Mononuclear cell (primary cell): ENCODE data around the gene HOXD13. TPM values are rescaled to one million over a fixed set of nuclear protein-coding genes. Genes with fewer than 3 reads are reported as not detected.

Source experiments
- H3K27me3 ChIP-seq: 2 replicates; pipeline ENCODE4 v1.6.0; 2011; ENCODE audit warnings: low read length, control low read depth; ENCODE audit not compliant: insufficient read depth
- H3K4me1 ChIP-seq: 2 replicates; pipeline ENCODE4 v1.5.1; 2011; ENCODE audit warnings: mild to moderate bottlenecking, low read length, control low read depth; ENCODE audit not compliant: insufficient read depth
- H3K4me3 ChIP-seq: 2 replicates; pipeline ENCODE4 v1.5.1; 2011; ENCODE audit warnings: mild to moderate bottlenecking, low read length, moderate library complexity
- H3K9me3 ChIP-seq: 2 replicates; pipeline ENCODE4 v1.5.1; 2011; ENCODE audit warnings: low read depth, mild to moderate bottlenecking, control low read depth, low read length
- total RNA-seq: library from RNA; depleted of rRNA; stranded (reverse); fragments of >200 nt; gene quantifications from one replicate; pipeline ENCODE4 v1.2.3, GENCODE V29; 2012

Gene HOXD13
- total RNA-seq, 1 donor = not detected

DNA sequence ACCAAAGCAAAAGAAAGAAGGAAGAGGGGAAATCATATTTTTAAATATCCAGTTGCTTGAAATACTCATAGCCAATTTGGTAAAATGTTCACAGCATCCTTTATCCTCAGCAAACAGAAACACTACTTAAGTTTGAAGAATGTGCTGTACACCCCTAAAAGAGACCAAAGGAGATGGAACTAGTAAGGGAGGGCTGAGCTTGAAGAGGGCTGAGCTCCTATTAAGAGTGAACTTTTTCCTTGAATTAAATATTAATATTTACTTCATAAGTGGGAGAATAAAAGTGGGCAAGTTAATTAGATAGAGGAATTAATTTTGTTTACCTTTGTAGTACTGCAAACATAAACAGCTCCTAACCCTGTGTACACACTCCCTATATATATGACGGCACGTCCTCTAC lies 15.7 kb upstream of the HOXD13 start:
- Histone ChIP-seq H3K27me3 (peaks cover 96% of the 10 kb centered on the region), H3K9me3 (no peaks in the 10 kb centered on the region), H3K4me3 (no peak overlapping the region), H3K4me1 (peaks cover 8% of the 10 kb centered on the region)

DNA sequence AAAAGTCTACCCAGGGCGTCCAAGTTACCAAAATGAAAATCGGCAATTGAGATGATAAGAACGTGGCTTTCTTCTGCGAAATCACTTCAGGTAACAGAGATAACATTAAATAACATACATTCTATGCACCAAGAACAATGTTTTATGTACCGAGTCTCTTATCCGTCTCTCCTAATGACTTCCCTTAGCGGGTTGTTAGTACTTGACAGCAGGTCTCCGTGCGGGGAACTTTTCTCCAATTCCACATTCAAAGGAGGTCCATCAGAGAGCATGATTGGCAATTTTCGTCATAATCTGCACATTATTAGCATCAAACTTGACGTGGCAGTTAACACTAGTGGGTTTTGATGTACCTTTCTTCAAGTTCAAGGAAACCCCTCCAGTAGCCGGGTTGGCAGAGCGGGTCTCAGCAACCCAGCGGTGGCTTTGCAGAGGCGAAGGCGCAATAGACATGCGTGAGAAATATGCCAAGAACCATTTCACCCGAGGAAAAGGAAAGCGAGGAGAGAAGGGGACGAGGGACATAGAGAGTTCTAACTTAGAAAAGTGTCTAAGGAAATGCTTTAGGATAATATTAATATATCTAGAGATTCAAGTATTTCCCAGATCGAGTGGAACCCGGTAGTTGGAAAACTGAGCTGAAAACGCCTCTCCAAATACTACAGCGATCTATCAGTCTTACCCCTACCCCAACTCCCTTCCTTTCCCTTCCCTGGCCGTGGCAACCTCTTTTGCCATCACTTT lies 13.8 kb upstream of the HOXD13 start:
- no peaks in the 10 kb centered on the region for H3K9me3 ChIP-seq
- no peak overlapping the region for H3K4me3 ChIP-seq

DNA sequence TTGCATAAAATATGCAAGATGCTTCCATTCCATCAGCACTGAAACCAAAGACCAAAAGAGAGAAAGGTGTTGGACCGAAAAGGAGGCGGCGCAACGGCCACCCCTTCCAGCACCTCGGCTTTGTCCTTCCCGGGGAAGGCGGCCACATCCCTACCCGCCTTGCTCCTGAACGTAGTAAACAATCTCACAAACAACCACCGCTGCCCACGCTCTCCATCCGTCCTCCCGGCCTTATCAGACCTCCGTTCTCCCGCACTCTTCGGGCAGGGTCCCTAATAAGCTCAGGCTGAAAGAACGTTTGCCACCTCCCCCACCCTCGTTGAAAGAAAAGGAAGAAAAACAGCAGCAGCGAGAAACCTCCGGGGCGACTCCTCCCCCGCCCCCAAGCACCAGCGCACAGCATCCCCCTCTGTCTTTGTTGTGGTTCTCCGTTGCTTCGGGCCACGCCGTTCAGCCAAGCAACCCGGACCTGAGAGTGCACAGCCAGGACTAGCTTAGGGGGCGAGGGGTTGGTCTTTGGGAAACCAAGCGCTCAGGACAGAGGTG lies 13.2 kb upstream of the HOXD13 start:
- Histone ChIP-seq H3K4me3 (no peak overlapping the region), H3K9me3 (no peaks in the 10 kb centered on the region), H3K27me3 (peaks cover 96% of the 10 kb centered on the region), H3K4me1 (peaks cover 11% of the 10 kb centered on the region)

More for the DNA sequence above, 13.8 kb upstream of the HOXD13 start:
- peaks cover 96% of the 10 kb centered on the region for H3K27me3 ChIP-seq
- H3K4me1 ChIP-seq = peaks cover 11% of the 10 kb centered on the region

DNA sequence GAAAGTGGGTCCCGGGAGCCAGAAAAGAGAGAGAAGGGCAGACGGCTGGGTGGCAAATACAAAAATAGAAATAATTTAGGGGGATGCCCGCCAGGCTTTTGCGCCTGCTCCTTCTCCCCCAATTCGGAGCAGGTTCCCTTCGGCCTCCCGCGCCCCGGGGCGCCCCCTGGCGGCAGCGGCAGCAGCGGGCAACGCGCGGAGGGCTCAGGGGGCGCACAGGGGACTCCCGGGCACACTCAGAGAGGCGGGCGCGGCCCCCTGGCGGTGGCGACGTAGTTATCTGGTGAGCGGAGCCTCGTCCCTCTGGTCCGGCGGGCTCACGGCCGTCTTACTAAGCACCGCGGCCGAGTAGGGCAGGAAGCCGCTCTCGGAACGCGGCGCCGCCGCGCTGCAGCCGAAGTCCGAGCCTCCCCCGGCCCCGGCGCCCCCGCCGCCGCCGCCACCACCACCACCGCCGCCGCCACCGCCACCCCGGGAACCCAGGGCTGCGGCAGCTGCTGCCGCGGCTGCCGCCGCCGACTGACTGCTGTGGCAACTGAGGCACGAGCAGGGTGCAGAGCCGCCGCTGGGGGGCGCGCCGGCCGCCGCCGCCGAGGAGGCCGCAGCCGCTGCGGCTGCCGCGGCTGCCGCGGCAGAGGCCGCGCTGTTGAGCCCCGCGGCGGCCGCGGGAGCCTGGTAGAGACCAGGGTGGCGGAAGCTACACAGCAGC lies 12.5 kb upstream of the HOXD13 start:
- H3K27me3 ChIP-seq = peaks cover 96% of the 10 kb centered on the region
- H3K9me3 ChIP-seq = no peaks in the 10 kb centered on the region
- no peak overlapping the region for H3K4me3 ChIP-seq
- peaks cover 11% of the 10 kb centered on the region for H3K4me1 ChIP-seq

DNA sequence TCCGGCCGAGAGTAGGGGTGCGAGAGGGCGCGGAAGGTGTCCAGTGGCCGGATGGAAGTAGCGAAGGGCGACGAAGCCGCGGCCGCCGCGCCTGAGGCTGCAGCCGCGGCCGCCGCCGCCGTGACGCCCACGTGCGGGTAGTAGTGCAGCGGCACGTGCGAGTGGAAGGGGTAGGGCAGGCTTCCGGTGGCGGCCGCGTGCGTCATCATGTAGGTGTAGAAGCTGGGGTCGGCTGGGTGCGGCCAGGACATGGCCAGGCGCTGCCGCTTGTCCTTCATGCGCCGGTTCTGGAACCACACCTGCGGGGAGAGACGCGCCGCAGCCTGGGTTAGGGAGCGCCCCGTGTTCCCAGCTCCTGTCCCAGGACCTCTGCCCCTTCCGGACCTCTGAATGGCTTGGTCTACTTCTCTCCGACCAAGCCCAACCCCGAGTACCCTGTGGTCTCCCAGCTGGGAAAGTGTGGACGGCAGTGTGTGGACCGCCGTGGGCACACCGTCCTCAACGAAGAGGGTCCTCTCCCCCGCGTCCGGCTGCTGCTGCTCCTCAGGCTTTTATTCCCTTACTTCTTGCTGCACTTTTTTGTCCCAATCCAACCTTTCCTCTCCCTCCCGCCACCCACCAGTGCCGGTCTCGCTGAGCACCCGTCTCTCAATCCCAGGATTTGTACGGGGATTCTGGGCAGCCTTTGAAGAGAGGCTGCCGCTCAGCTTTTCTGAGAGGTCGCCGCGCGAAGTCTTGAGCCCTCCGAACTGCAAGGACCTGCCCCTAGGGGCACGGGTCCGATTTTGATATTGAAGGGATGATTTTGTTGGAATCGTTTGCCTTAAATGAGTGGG lies 11.8 kb upstream of the HOXD13 start:
- H3K4me1 ChIP-seq = peaks cover 11% of the 10 kb centered on the region
- no peaks in the 10 kb centered on the region for H3K9me3 ChIP-seq
- H3K4me3 ChIP-seq = no peak overlapping the region
- peaks cover 96% of the 10 kb centered on the region for H3K27me3 ChIP-seq

DNA sequence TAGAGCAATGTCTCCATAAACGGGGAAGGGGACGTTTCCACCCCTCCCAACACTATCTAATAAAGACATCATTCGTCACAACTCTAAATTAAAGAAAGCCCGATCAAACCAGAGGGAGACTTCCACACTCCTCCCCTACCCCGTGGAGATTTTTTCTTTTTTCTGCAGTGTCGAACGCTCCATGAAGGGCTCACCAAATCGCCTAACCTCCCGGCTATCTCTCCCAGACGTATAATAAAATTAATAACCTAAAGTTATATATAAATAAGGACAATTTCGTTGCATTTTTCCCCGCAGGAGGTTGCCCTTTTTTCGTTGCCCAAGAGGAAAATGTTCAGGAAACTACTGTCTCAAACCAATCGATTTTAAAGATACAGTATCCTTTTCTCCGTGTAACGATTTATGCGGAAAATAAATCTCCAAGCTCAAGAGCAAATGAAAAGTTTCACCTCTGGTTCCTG lies 11.1 kb upstream of the HOXD13 start:
- Histone ChIP-seq H3K4me3 (no peak overlapping the region), H3K27me3 (peaks cover 96% of the 10 kb centered on the region), H3K9me3 (no peaks in the 10 kb centered on the region), H3K4me1 (peaks cover 11% of the 10 kb centered on the region)

DNA sequence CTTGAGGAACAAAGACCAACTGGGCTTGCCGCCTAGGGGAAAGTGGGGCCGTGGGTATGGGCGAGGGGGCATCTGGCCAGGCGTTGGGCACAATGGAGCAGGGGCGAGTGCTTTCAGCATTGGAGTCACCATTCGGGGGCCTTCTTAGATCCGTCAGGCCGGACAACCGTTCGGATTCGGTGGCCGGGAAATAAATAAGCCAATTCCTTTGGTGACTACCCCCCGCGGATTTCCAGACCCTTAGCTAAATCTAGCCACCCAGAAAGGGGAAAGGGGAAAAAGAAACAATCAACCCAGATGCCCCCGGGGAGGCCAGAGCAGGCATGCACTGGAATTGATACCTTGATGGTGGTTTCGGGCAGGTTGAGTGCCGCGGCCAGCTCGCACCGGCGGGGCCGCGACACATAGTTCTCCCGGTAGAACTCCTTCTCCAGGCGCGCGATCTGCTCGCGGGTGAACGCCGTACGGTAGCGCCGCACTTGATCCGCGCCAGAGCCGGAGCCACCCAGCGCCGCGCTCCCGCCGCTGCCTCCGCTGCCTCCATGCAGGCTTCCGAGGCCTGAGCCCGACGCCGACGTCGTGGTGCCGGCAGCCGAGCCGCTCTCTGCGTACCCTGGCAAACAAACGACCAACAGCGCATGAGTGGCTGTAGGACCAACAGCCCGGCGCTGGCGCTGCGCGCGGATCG lies 10.5 kb upstream of the HOXD13 start:
- Histone ChIP-seq H3K9me3 (no peaks in the 10 kb centered on the region), H3K4me3 (no peak overlapping the region), H3K27me3 (peaks cover 96% of the 10 kb centered on the region), H3K4me1 (peaks cover 11% of the 10 kb centered on the region)

DNA sequence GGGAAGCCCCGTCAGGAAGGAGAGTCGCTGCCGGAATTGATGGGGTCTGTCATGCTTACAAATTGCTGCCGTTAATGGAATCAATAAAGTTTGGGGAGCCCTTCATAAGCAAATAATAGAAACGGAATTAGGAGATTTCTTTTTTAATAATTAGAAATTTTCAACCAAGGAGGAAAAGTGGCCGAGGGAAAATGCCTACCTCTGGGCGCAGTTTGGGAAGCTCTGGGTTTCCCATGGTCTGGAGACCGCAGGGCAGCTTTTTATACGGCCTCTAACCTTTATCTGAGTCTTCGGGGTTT lies 10.0 kb upstream of the HOXD13 start:
- Histone ChIP-seq H3K27me3 (peaks cover 96% of the 10 kb centered on the region), H3K4me3 (no peak overlapping the region), H3K4me1 (peaks cover 11% of the 10 kb centered on the region), H3K9me3 (no peaks in the 10 kb centered on the region)

DNA sequence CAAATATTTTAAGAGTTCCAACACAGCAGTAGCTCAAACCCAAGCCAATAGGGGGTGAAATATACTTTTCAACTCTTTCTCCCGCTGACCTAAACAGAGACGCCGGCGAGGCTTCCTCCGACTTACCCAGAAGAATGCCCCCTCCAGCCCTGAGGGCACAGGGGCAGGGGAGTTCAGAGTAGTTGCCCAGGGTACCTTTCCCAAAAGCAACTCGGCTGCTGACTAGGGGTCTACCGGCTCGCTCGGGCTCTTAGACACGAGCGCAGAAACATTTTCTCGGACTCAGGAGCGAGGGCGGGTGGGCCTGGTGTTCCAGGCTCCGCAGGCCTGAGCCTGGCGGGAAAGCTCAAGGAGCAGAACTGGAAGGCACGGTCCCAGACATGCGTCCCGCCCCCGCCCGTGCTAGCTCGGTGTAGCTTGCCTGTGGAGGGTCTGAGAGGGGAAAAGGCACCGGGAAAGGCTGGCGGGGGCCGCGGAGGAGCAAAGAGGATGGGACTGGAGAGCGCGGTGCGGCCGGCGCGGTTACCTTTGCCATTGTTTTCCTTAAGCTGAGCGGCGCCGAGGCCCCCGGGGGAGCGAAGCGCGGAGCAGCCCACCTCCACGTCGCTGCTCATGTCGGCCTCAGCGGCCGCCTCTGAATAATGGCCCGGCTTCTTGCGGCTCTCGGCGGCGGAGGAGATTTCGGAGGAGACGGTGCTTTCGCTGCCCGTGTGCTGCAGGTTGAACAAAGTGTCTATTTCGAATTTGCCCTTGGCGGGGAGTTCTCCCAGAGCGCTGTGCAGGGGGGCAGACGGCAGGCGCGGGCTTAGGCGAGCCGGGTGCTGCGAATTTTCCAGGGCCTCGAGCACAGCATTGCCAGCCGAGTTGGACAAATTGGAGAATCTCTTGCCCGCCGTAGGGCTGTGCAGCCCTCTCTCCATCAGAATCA lies 9.4 kb upstream of the HOXD13 start:
- Histone ChIP-seq H3K9me3 (no peaks in the 10 kb centered on the region), H3K27me3 (peaks cover 96% of the 10 kb centered on the region), H3K4me3 (no peak overlapping the region), H3K4me1 (peaks cover 16% of the 10 kb centered on the region)

DNA sequence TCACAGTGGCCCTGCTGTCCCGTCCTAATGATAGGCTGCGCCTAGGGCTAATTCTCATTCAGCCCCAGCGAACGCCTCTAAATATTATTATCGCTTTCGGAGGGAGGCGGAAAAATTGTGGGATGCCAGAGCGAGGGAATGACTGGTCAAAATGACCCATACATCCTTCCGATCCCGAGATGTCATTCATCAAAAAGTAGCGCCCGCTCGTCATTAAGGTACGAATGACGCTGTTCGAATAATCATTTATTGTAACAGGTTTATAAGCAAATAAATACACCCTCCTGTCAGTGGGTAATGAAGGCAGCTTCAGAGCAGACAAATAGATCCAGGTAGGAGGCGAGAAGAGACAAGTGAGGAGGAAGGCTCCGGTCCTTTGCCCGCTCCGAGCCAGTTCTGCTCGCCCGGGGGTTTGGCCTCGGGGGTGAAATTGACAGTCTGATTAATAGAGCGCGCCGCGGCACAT lies 8.7 kb upstream of the HOXD13 start, which contains the start of gene EVX2:
EVX2 (minus strand) TSS at position 167 of the 466 bp plus-strand sequence. CDS start 186 bp downstream, outside the sequence.
- Histone ChIP-seq H3K4me3 (no peak within 1 kb of the TSS), H3K27me3 (peaks cover 96% of the 10 kb centered on the region), H3K9me3 (no peaks in the 10 kb centered on the region), H3K4me1 (peaks cover 23% of the 10 kb centered on the region)

DNA sequence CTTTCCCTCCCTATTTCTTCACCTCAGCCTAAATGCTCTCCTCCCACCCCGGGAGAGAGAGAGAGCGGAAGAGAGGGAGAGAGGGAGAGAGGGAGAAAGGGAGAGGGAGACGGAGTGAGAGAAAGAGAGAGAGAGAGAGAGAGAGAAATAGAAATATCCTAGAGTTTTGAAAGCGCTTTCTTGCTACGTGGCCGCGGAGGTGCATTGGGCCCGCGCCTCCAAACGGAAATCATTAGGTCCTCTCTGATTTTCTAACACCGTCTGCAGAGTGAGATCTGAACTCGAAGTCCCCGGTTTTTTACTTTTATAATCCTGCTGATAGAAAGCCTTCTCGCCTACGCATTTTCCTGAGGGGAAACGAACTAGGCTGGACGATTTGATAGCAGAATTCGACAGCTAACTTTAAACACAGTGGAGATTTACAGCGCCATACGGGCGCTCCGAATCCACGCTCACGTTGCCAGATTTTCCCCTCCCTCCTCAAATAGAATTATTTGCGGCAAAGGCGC lies 7.9 kb upstream of the HOXD13 start:
- no peaks in the 10 kb centered on the region for H3K9me3 ChIP-seq
- H3K4me3 ChIP-seq = no peak overlapping the region

DNA sequence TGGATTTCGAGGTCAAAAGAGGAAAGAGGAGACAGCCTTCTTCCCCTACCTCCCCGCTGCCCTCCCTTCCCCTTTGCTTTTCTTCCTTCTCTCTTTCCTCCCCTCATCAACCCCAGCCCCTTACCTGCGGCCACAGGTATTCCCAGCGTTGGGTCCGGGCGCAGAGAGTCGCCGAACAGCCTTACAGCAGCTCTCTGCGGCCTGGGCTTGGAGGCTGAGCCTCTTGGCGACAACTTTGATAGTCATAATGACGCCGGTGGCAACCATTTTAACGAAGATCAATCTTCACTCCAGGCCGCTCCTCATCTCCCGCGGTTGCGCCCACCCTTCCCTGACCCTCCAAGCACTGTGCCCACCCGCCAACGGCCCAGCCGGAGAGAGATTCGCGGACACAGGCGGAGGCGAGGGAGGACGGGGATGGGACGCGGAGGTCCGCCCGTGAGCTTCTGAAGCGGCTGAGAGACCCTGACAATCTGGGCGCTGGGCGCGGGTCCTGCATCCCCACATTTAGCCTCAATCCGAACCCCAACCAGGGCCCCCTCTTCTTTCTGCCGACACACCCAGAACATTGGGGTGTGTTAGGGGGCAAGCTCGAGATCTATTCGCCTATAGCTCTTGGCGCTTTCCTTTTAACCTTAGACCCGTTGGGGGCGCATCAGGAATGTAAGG lies 7.3 kb upstream of the HOXD13 start:
- H3K4me1 ChIP-seq = peaks cover 18% of the 10 kb centered on the region
- no peaks in the 10 kb centered on the region for H3K9me3 ChIP-seq
- H3K4me3 ChIP-seq = no peak overlapping the region
- peaks cover 99% of the 10 kb centered on the region for H3K27me3 ChIP-seq

More for the DNA sequence above, 7.9 kb upstream of the HOXD13 start:
- H3K27me3 ChIP-seq = peaks cover 96% of the 10 kb centered on the region
- H3K4me1 ChIP-seq = peaks cover 21% of the 10 kb centered on the region
